ENCODE results near the gene SMCO4.
"Not testable (repeated sequence)": the region's sequence is repeated elsewhere in the genome, so short reads cannot be mapped to it uniquely, and the experiment has no call there.

The SMCO4 gene, protein sequence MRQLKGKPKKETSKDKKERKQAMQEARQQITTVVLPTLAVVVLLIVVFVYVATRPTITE

DNA sequence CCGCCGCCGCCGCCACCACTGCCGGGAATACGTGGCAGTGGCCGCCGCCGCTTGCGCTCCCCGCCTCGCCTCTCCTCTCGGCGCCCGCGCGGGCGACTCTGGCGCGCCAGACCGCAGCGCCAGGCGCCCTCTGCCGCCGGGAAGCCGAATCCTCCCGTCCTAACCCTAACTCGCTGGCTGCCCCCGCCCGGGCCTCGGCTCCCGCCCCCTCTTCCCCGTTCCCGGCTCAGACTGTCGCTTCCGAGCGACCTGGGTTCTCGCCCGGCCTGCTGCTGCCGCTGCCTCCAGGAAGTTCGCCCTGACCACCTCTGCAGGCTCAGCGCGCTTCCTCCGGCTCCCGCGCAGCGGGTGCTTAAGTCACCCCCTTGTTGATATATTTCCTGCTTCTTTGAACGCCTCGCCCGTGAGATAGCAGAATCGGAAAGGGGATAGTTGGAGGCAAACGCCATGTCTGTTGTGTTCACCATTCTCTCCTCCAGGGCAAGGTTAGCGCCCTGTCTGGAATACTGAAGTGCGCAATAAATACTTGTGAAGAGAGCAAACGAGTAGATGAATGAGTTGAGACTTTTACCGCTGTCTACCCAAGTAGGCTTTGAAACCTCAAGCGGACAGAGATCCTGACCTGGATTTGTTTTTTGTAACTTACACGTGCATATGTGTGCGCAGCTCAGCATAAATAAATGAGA lies at the start of gene SMCO4:
TSS of gene SMCO4 (minus strand) at position 100 of the 686 bp plus-strand sequence. CDS start 64,202 bp downstream, outside the sequence.
- peak; percentile 50 for DNase-seq

DNA sequence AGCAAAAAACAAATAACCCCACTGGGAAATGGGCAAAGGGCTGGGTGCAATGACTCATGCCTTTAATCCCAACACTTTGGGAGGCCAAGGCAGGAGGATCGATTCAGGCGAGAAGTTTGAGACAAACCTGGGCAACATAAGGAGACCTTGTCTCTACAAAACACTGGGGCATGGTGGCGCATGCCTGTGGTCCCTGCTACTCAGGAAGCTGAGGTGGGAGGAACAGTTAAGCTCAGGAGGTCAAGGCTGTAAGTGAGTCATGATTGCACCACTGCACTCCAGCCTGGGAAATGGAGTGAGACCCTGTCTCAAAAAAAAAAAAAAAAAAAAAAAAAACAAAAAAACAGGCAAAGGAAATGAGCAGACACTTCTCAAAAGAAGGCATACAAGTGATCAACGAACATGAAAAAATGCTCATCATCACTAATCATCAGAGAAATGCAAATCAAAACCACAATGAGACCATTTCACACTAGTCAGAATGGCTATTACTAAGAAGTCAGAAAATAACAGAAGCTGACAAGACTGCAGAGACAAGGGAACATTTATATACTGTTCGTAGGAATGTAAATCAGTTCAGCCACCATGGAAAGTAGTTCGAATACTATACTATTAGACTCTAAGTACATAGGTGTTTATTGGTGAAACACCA lies 48.2 kb upstream of the SMCO4 start:
- no peak for DNase-seq

DNA sequence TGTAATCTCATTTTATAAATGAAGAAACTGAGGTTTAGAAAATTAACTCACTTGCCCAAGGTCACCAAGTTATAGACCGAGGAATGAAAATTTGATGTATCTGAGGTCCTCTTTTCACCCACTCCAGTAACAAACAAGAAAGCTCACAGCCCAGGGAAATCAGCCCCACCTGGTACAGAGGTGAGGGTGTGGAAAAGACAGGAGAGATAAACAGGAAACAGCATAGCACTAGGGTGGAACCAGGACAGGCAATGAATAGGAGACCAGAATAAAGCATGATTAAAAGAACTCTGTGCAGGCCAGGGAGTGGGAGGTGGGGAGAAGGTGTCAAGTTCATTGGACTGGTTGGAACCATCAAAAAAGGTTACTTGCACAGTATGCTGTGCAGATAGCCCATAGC lies 46.2 kb upstream of the SMCO4 start:
- DNase-seq = no peak

DNA sequence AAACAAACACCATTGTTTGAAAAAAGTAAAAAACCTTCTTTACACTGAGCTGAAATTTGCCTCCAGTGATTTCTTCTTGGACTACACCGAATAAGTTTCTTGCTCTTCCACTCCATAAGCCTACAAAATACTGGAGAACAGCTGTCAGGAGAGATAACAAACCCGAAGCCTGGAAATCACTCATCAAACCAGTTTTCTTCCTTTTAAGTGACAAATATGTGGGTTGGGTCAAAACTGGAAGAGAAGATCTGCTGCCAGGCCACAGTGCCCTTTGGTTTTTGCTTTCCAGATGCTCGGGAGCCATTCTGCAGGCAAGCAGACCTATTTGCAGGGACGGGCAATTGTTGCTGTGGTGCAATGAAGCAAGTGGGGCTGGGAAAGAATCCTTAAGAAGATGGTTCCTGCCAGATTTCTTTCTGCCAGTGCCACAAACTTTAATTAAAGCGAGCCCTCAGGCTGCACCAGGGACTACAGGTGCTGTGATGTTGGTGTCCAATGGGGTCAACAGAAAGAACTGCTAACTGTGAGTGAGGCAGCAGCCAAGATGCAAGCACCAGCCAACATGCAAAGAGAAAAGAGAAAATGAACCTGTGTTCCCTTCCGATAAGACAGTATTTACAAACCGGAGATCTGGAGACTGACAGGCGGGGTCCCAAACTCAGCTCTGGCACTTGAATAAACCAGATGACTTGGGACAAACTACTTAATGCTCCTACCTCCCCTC lies 44.8 kb upstream of the SMCO4 start:
- DNase-seq = no peak

DNA sequence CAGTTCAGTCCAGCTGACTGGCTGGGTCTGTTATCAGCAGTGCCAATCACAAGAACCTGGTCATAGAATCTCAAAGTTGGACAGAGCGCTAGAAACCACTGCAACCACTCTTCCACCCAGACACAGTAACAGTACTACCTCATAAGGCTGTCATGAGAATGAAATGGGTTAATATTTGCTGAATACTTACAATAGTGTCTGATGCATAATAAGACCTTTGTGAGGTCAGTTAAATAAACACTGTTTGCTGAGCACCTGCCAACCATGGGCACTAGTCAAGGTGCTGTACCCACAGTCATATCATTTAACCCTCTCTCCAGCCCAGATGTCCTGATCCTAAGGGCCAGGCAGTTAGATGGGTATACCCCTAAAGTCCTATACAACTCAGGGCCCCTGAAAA lies 44.2 kb upstream of the SMCO4 start:
- not testable (repeated sequence) for DNase-seq

DNA sequence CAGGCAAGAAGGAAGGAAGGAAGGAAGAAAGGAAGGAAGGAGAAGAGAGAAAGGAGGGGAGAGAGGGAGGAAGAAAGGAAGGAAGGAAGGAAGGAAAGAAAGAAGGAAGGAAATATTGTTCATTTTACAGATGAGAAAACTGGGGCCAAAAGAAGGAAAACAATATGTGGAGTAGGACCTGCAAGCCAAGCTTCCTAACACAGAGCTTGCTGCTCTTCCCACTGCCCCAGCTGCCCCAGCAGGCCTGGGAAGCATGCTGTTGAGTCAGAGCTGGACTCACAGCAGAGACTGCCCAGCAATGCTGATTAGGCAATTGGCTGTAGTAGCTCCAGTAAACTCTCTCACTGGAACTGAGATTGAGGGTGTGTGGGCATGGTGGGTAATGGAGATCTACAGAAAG lies 42.6 kb upstream of the SMCO4 start:
- DNase-seq = no peak

DNA sequence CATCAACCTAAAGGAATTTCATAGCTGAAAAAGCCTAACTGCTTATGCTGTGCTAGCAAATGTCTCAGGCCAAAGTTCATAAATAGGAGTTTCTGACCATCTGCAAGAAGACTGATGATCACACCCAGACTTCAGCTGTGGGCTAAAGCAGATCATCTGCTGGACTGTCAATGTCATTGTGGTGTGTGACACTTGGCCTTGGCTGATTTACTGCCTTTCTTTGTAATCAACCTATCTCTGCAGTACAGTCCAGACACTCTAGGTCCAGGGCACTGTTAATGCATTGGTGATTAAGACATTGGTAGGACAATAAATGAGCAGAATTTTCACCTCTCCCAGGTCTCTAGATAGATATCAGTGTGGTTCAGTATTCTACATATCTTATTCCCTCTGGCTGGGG lies 40.3 kb upstream of the SMCO4 start:
- DNase-seq = no peak

DNA sequence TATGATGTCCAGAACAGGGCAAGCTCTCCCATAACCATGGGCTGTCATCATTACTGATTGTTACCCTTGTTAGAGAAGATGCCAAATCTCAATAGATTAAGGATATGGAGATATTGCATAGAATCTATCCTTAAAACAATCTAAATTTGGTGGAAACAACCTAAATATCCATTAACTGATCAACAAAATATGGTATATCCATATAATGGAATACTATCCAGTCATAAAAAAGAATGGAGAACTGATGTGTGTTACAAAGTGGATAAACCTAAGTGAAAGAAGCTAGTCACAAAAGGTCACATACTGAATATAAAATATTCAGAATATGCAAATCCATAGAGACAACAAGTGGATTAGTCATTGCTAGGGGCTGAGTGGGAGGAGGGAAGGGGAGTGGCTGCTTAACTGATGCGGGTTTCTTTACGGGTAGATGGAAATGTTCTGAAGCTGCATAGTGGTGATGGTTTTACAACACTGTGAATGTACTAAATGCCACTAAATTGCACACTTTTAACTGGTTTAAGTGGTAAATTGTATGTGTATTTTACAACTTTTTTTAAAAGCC lies 36.1 kb upstream of the SMCO4 start:
- no peak for DNase-seq

DNA sequence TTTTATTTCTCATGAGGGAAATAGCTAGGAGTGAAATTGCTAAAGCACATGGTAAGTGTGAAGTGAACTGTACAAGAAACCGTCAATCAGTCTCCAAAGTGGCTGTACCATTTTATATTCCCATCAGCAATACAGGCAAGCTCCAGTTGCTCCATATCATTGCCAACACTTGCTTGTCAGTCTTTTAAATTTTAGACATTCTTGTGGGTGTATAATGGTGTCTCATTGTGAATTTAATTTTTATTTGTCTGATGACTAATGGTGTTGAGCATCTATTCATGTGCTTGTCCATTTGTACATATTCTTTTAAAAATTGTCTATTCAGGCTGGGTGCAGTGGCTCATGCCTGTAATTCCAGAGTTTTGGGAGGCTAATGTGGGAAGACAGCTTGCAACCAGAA lies 34.1 kb upstream of the SMCO4 start:
- no peak for DNase-seq

DNA sequence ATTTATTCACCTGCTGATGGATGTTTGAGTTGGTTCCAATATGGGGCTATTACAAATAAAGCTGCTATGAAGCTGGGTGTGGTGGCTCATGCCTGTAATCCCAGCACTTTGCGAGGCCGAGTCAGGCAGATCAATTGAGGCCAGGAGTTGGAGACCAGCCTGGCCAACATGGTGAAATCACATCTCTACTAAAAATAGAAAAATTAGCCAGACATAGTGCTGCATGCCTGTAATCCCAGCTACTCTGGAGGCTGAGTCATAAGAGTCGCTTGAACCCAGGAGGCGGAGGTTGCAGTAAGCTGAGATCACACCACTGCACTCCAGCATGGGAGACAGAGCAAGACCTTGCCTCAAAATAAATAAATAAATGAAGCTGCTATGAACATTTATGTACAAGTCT lies 33.7 kb upstream of the SMCO4 start:
- not testable (repeated sequence) for DNase-seq

DNA sequence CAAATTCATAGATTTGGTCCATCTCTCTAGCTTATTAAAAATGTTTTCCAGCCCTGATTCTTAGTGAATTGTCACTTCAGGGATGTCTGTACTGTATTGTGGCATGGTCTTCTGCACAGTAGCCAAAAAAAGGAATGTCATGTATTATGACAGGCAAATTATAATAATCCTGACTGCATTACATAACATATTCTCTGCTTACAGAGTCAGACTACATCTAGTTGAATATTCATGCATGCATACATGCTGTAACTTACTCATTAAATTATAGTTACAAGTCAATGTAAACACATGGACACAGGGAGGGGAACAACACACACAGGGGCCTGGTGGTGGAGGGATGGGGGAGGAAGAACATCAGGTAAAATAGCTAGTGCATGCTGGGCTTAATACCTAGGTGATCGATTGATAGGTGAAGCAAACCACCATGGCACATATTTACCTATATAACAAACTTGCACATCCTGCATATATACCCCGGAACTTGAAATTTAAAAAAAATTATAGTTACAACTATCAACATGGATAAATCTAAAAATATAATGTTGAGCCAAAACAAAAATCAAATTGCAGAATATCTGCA lies 31.5 kb upstream of the SMCO4 start:
- DNase-seq = no peak

DNA sequence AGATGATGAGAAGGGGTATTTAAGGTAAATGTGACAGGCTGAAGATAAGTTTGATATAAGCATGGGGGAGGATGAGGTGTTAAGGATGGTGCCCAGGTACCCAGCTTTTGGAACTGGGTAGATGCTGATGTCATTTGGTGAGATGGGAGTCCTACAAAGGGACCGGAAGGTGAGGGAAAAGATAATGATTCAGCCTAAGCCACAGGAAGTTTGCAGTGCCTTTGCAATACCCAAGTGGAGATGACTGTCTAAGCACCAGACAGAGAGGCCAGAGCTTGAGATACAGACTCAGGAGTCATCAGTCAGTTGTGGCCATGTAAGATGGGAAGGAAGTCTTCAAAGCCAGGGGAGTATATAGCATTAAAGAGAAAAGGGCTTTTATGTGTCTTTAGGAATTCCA lies 30.0 kb upstream of the SMCO4 start:
- no peak for DNase-seq

DNA sequence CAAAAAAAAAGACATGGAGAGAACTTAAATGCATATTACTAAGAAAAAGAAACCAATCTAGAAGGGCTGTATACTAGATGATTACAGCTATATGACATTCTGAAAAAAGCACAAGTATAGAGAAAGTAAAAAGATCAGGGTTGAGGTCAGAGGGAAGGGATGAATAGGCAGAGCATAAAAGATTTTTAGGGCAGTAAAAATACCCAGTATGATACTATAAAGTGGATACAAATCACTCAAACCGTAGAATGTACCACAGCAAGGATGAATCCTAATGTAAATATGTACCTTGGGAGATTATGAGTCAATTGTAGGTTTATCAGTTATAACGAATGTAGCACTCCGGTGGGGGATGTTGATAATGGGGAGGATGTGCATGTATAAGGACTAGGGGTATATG lies 29.4 kb upstream of the SMCO4 start:
- no peak for DNase-seq

DNA sequence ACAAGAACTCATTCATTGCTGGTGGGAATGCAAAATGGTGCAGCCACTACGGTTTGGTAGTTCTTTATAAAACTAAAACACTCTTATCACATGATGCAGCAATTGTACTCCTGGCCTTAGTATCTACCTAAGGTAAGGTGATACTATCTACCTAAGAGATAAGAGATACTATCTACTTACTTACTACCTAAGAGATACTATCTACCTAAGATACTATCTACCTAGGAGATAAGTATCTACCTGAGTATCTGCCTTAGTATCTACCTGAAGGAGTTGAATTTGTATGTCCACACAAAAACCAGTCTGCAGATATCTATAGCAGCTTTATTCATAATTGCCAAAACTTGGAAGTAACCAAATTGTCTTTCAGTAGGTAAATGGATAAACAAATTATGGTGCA lies 29.0 kb upstream of the SMCO4 start:
- no peak for DNase-seq

DNA sequence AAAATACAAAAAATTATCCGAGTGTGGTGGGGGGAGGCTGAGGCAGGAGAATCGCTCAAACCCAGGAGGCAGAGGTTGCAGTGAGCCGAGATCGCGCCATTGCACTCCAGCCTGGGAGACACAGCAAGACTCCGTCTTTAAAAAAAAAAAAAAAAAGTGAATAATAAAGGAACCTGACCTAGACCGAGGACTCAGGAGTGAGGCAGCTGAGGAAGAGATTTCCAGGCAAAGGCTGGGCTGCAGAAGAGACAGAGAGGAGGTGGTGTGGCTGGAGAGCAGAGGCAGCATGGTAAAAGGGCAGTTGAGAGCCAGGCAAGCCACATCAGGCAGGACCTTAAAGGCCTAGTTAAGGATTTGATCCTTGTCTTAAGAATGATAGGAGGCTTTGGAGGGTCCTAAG lies 28.4 kb upstream of the SMCO4 start:
- DNase-seq = no peak

DNA sequence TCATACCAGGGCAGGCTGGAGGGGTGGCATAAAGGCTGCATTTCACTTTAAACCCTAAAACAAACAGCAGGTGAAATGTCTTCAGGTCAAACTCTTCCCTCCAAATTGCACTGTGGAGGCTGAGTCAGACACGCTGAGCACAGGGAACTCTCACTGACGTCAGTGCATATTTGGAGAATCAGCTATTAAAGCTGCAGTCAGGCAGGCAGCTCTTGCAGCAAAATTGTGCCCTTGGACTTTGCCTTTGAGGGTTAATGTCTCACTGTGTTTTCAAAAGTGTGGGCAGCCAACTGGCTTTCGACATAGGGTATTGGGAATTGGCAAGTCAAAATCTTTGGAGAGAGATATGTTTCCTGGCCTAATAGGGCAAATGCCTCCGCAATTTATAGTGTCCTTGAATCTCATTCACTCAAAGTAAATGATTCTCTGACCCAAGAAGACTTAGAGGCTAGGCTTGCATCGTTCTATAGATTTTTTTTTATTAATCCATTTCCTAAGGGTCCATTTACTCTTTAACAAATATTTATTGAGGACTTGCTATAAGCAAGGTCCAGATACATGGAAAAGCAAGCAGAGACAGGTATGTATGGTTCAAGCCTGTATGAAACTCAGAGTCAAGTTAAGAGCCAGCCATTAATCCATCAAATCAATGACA lies 27.7 kb upstream of the SMCO4 start:
- DNase-seq = no peak

DNA sequence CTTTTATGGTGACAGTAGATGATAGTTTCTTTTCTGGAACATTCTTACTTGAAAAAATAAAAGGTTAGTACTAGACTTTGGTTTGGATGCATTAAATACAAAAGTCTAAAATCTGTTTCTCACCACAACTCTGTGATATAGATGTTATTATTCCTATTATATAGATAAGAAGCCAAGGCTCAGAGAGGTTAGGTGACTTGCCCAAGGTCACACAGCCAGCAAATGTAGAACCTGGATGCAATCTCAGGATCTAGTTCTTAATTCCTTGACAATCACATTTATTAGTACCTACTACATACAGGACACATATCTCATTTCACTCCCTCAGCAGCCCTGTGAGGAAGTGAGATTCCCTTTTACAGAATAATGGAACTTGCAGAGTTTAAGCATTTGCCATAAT lies 26.3 kb upstream of the SMCO4 start:
- DNase-seq = no peak

DNA sequence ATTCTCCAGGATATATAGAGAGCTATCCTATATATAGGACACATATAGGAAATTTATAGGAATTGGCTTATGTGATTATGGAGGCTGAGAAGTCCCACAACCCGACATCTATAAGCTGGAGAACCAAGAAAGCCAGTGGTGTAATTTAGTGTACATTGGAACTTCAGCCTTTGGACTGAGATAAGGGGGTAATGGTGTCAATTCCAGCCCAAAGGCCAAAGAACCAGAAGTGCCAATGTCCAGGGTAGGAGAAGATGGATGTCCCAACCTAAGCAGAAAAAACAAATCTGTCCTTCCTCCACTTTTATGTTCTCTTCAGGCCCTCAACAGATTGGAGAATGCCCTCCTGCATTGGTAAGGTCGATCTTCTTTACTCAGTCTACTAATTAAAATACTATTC lies 25.5 kb upstream of the SMCO4 start:
- DNase-seq = no peak

DNA sequence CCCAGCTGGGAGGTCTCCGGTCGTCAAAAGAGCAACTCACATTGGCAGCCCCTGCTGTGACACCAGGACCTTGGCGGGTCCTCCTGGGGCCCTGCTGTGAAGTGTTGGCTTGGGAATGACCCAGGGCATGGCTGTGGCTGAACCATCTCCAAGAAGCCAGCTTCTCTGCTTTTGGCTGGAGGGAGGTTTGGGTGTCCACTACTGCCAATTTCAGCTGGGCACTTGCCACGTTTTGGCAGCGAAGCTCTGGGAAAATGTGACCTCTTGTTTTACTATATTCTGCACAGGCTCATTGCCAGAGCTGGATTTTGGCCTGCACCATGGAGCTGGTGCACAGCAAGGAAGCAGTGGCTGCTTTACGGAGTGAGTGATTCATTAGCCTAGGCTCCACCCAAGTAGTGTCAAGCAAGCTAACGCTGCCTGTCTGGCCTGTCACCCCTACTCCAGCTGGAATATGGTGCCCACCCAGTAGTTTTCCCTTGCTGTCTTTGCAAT lies 24.3 kb upstream of the SMCO4 start:
- DNase-seq = no peak

DNA sequence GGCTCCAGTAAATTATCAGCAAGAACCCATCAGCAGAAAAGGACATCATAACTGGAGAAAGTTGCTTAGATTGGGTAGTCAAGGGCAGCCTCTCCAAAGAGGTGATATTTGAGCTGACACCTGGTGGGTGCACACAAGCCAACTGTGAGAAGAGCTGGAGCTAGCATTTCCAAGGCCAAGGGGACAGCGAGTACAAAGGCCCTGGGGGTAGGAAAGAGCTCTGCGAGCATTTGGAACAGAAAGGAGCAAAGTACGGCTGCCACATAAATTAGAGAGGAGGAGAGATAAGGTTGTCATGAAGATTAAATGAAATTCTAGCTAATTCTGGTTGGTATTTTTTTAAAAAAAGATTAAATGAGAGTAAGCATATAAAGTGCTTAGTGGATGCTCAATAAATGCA lies 21.7 kb upstream of the SMCO4 start:
- DNase-seq = no peak

DNA sequence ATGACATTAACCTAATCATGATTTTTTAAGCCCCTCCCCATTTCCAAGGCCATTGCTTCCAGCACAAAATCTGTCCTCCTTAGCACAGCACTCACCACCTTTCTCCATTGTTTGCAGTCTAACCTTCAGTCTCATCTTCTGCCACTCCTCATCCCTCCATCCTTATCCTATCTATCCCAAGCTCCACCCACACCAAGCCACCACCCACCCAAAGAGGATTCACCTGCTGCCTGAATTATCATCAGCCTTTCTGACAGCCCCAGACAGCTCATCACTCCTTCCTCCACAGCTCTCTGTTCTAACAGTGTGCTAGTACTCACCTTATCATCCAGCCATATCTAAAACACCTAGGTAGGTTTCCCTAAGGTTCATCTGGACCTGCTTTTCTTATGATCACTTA lies 20.7 kb upstream of the SMCO4 start:
- DNase-seq = no peak

DNA sequence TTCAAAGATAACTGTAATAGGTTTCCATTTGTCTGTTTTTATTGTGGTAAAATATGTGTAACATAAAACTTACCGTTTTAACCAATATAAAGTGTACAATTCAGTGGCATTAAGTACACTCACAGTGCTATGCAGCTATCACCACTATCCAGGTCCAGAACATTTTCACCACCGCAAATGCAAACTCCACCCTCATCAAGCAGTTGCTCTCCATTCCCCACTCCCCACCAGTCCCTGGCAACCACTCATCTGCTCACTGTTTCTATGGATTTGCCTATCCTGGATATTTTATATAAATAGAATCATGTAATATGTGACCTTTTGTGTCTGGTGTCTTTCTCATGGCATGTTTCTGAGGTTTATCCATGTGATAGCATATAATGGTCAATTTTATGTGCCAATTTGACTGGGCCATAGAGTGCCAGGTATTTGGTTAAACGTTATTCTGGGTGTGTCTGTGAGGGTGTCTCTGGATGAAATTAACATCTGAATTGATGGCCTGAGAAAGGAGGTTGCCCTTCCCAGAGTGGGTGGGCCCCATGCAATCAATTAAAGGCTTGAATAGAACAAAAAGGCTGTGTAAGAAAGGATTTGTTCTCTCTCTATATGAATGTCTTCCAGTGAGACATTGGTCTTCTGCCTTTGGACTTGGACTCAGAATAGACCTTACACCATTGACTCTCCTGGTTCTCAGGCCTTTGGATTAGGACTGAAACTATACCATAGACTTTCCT lies 17.2 kb upstream of the SMCO4 start:
- no peak for DNase-seq

Data from NCI-H1048 (cell line).